Measurements from ENCODE around the gene COL13A1.

Gene COL13A1

GRCh38 chr10:69801434-69802315 lies at the start of gene COL13A1:
TSS of gene COL13A1 (plus strand) at chr10:69801906. CDS start at chr10:69802424, 518 bp downstream.
- no peak for DNase-seq (ENCODE audit: low read depth in 1 of 2, low spot score in 1 of 2)

GRCh38 chr10:69752479-69752878 lies 49.2 kb upstream of the COL13A1 start:
- no peak for DNase-seq (ENCODE audit: low read depth in 1 of 2, low spot score in 1 of 2)

- no peak for DNase-seq (ENCODE audit: low read depth in 1 of 2, low spot score in 1 of 2)
Observed at GRCh38 chr10:69756279-69756678, 45.4 kb upstream of the COL13A1 start.

GRCh38 chr10:69757206-69757552 lies 44.5 kb upstream of the COL13A1 start:
- no peak for DNase-seq (ENCODE audit: low read depth in 1 of 2, low spot score in 1 of 2)

- no peak for DNase-seq (ENCODE audit: low read depth in 1 of 2, low spot score in 1 of 2)
Observed at GRCh38 chr10:69757553-69758309, 44.0 kb upstream of the COL13A1 start.

- no peak for DNase-seq (ENCODE audit: low read depth in 1 of 2, low spot score in 1 of 2)
Observed at GRCh38 chr10:69758310-69758728, 43.4 kb upstream of the COL13A1 start.

- DNase-seq (ENCODE audit: low read depth in 1 of 2, low spot score in 1 of 2): no peak
Observed at GRCh38 chr10:69759641-69760040, 42.1 kb upstream of the COL13A1 start.

GRCh38 chr10:69760072-69760471 lies 41.6 kb upstream of the COL13A1 start:
- no peak for DNase-seq (ENCODE audit: low read depth in 1 of 2, low spot score in 1 of 2)

- DNase-seq (ENCODE audit: low read depth in 1 of 2, low spot score in 1 of 2): no peak
Observed at GRCh38 chr10:69761320-69761719, 40.4 kb upstream of the COL13A1 start.

GRCh38 chr10:69766161-69766910 lies 35.4 kb upstream of the COL13A1 start:
- no peak for DNase-seq (ENCODE audit: low read depth in 1 of 2, low spot score in 1 of 2)

GRCh38 chr10:69767793-69768192 lies 33.9 kb upstream of the COL13A1 start:
- DNase-seq (ENCODE audit: low read depth in 1 of 2, low spot score in 1 of 2): no peak

- no peak for DNase-seq (ENCODE audit: low read depth in 1 of 2, low spot score in 1 of 2)
Observed at GRCh38 chr10:69768386-69768785, 33.3 kb upstream of the COL13A1 start.

GRCh38 chr10:69769395-69769992 lies 32.2 kb upstream of the COL13A1 start:
- no peak for DNase-seq (ENCODE audit: low read depth in 1 of 2, low spot score in 1 of 2)

GRCh38 chr10:69772933-69773704 lies 28.6 kb upstream of the COL13A1 start:
- no peak for DNase-seq (ENCODE audit: low read depth in 1 of 2, low spot score in 1 of 2)

- DNase-seq (ENCODE audit: low read depth in 1 of 2, low spot score in 1 of 2): no peak
Observed at GRCh38 chr10:69774596-69774995, 27.1 kb upstream of the COL13A1 start.

GRCh38 chr10:69780077-69780476 lies 21.6 kb upstream of the COL13A1 start:
- no peak for DNase-seq (ENCODE audit: low read depth in 1 of 2, low spot score in 1 of 2)

- no peak for DNase-seq (ENCODE audit: low read depth in 1 of 2, low spot score in 1 of 2)
Observed at GRCh38 chr10:69781576-69781975, 20.1 kb upstream of the COL13A1 start.

GRCh38 chr10:69783515-69783914 lies 18.2 kb upstream of the COL13A1 start:
- no peak for DNase-seq (ENCODE audit: low read depth in 1 of 2, low spot score in 1 of 2)

- DNase-seq (ENCODE audit: low read depth in 1 of 2, low spot score in 1 of 2): no peak
Observed at GRCh38 chr10:69786791-69787190, 14.9 kb upstream of the COL13A1 start.

- no peak for DNase-seq (ENCODE audit: low read depth in 1 of 2, low spot score in 1 of 2)
Observed at GRCh38 chr10:69787681-69788080, 14.0 kb upstream of the COL13A1 start.

All from activated T-helper 1 cell treated with anti-CD3 and anti-CD28 coated beads, Interleukin-2, amount 50 U/mL, for 16 hours (primary cell).